GM12878 (cell line): ENCODE results near the gene ZNF454. TPM values are rescaled to one million over a fixed set of nuclear protein-coding genes. Genes with fewer than 3 reads are reported as not detected.

Experiments used
- ATAC-seq: fragments of 200-7000 bp; cut with Tn5 transposase; 3 replicates; pipeline ENCODE4 v1.9.1; 2020; ENCODE audit warnings: mild to moderate bottlenecking, moderate library complexity
- Bru-seq: library from RNA; stranded (reverse); fragments of 400-500 nt; gene quantifications from one replicate; lab custom pipeline; 2021; lab: Mats Ljungman, UMichigan
- BruChase-seq, 2 experiments: library from RNA; stranded (reverse); fragments of 400-500 nt; gene quantifications; one replicate each; lab custom pipeline; 2021; lab: Mats Ljungman, UMichigan
- BruUV-seq: library from RNA; stranded (reverse); fragments of 400-500 nt; replicated peaks from 2 replicates; lab custom pipeline; 2021; lab: Mats Ljungman, UMichigan
- CTCF ChIA-PET: fragments of 300-600 bp; sonication (Branson Sonifier 250); formaldehyde crosslinking; extraction: SDS; loops from one replicate; lab custom pipeline; 2021; ENCODE audit warnings: inconsistent platforms; lab: Yijun Ruan, JAX
- POLR2A ChIA-PET: fragments of 350-600 bp; formaldehyde crosslinking; extraction: SDS; loops from one replicate; lab custom pipeline; 2021; ENCODE audit warnings: inconsistent platforms; lab: Charles Lee
- RAD21 ChIA-PET: fragments of 300-600 bp; sonication (Branson Sonifier 250); formaldehyde crosslinking; loops from one replicate; lab custom pipeline; 2023; ENCODE audit warnings: antibody characterized with exemption; ENCODE audit not compliant: unreplicated experiment; lab: Charles Lee
- SMC1A ChIA-PET: fragments of 300-600 bp; sonication (Branson Sonifier 250); formaldehyde crosslinking; loops from one replicate; lab custom pipeline; 2023; ENCODE audit not compliant: unreplicated experiment, uncharacterized antibody; lab: Charles Lee
- DNase-seq: peaks from one replicate; pipeline ENCODE4 v3.0.0-alpha.2; 2011; ENCODE audit warnings: low read depth, low spot score
- FAIRE-seq: peaks from 3 replicates; lab custom pipeline; 2011; peaks lifted over from hg19 to GRCh38; lab: Jason Lieb, UNC
- H2AFZ ChIP-seq: 2 replicates; pipeline ENCODE4 v1.6.0; 2011; ENCODE audit warnings: low read depth, low read length, control low read depth; ENCODE audit not compliant: control insufficient read depth
- H3K27ac ChIP-seq: 2 replicates; pipeline ENCODE4 v1.5.1; 2011; ENCODE audit warnings: control low read depth; ENCODE audit not compliant: control insufficient read depth, insufficient read depth
- H3K27me3 ChIP-seq, 2 experiments: replicated peaks in 1 of 2; 2 replicates each; pipeline versions ENCODE4 v1.6.0 to v1.6.1; 2011; ENCODE audit warnings: low read length in 1 of 2; ENCODE audit not compliant: control insufficient read depth in 2 of 2, insufficient read depth in 2 of 2
- H3K36me3 ChIP-seq, 2 experiments: 2 replicates each; pipeline ENCODE4 v1.5.1; 2011; ENCODE audit warnings: low read length in 1 of 2; ENCODE audit not compliant: control insufficient read depth in 2 of 2, insufficient read depth in 2 of 2
- H3K4me1 ChIP-seq: 2 replicates; pipeline ENCODE4 v1.6.1; 2011; ENCODE audit warnings: mild to moderate bottlenecking, low read length, moderate library complexity, mixed read lengths; ENCODE audit not compliant: control insufficient read depth, insufficient read depth
- H3K4me2 ChIP-seq: 2 replicates; pipeline ENCODE4 v1.6.0; 2011; ENCODE audit warnings: control low read depth; ENCODE audit not compliant: control insufficient read depth, insufficient read depth
- H3K4me3 ChIP-seq: fragments of 200-600 bp; sonication (generic); 2 replicates; pipeline ENCODE4 v1.5.1; 2016
- H3K79me2 ChIP-seq: 2 replicates; pipeline ENCODE4 v1.6.0; 2011; ENCODE audit warnings: low read length; ENCODE audit not compliant: control insufficient read depth, insufficient read depth
- H3K9ac ChIP-seq: 2 replicates; pipeline ENCODE4 v1.8.0; 2011; ENCODE audit warnings: low read length, control low read depth, mixed read lengths; ENCODE audit not compliant: control insufficient read depth, insufficient read depth
- H3K9me3 ChIP-seq: replicated peaks from 3 replicates; pipeline ENCODE4 v1.5.1; 2011; ENCODE audit warnings: mild to moderate bottlenecking, low read length; ENCODE audit not compliant: control insufficient read depth, insufficient read depth
- H4K20me1 ChIP-seq: 2 replicates; pipeline ENCODE4 v1.6.0; 2011; ENCODE audit not compliant: control insufficient read depth, insufficient read depth
- BCL11A ChIP-seq: IDR thresholded peaks from 2 replicates; pipeline ENCODE4 v1.6.1; 2011; ENCODE audit warnings: low read depth, low read length
- CBX5 ChIP-seq: sonication (generic); IDR thresholded peaks from 2 replicates; pipeline ENCODE4 v1.6.1; 2016; ENCODE audit warnings: low read depth, moderate library complexity, mild to moderate bottlenecking, inconsistent platforms
- CEBPZ ChIP-seq: fragments of 150-350 bp; IDR thresholded peaks from 2 replicates; pipeline ENCODE4 v1.6.1; 2016; ENCODE audit warnings: low read depth, low read length
- IRF4 ChIP-seq: IDR thresholded peaks from 2 replicates; pipeline ENCODE4 v1.6.1; 2011; ENCODE audit warnings: low read depth, low read length
- JUNB ChIP-seq: IDR thresholded peaks from 2 replicates; pipeline ENCODE4 v1.6.1; 2016; ENCODE audit warnings: antibody characterized with exemption, mild to moderate bottlenecking
- LARP7 ChIP-seq: fragments of 450-650 bp; IDR thresholded peaks from 2 replicates; pipeline ENCODE4 v1.6.1; 2017; ENCODE audit warnings: mild to moderate bottlenecking
- MEF2A ChIP-seq: IDR thresholded peaks from 2 replicates; pipeline ENCODE4 v1.6.1; 2011; ENCODE audit warnings: low read depth, mild to moderate bottlenecking, low read length, moderate library complexity; ENCODE audit not compliant: insufficient read depth
- NR2C2 ChIP-seq: IDR thresholded peaks from 2 replicates; pipeline ENCODE4 v1.6.1; 2011; ENCODE audit warnings: borderline replicate concordance, low read depth; ENCODE audit not compliant: control insufficient read depth, insufficient read length
- PAX8 ChIP-seq: fragments of 450-650 bp; IDR thresholded peaks from 2 replicates; pipeline ENCODE4 v1.6.1; 2017; ENCODE audit warnings: mild to moderate bottlenecking, moderate library complexity
- SIN3A ChIP-seq: IDR thresholded peaks from 2 replicates; pipeline ENCODE4 v1.6.1; 2012; ENCODE audit warnings: low read depth, low read length, improper control_type of control experiment
- SMAD1 ChIP-seq: fragments of 450-650 bp; IDR thresholded peaks from 2 replicates; pipeline ENCODE4 v1.6.1; 2018; ENCODE audit warnings: mild to moderate bottlenecking, low read depth; ENCODE audit not compliant: partially characterized antibody
- SP1 ChIP-seq: IDR thresholded peaks from one replicate; pipeline ENCODE4 v1.6.1; 2011; ENCODE audit warnings: low read depth, low read length
- TBL1XR1 ChIP-seq: IDR thresholded peaks from 2 replicates; pipeline ENCODE4 v1.6.1; 2012; ENCODE audit warnings: low read depth, low read length, improper control_type of control experiment
- TCF7 ChIP-seq: IDR thresholded peaks from 2 replicates; pipeline ENCODE4 v1.6.1; 2014; ENCODE audit warnings: antibody characterized with exemption, borderline replicate concordance
- ZZZ3 ChIP-seq: IDR thresholded peaks from 2 replicates; pipeline ENCODE4 v1.6.1; 2011; ENCODE audit warnings: low read depth; ENCODE audit not compliant: control insufficient read depth, insufficient read length
- WGBS: methylation state at CpG from one replicate; pipeline ENCODE4 v1.1.6; 2016; ENCODE audit warnings: low lambda C conversion rate; ENCODE audit not compliant: insufficient replicate concordance, insufficient coverage; ENCODE audit errors: missing lambda C conversion rate; 5-methylcytosine and 5-hydroxymethylcytosine counted together
- in situ Hi-C: fragments of 300-500 bp; cut with MboI; formaldehyde crosslinking; loops from 9 replicates; pipeline ENCODE4 v1.14.3; 2018; ENCODE audit warnings: mixed read lengths
- intact Hi-C: fragments of 100-400 bp; cut with micrococcal nuclease; formaldehyde crosslinking; loops from one replicate; pipeline ENCODE4 v1.14.2; 2022; ENCODE audit not compliant: unreplicated experiment
- long read RNA-seq, 2 experiments: library from polyadenylated mRNA; unstranded; transcript quantifications; one replicate each; pipeline ENCODE4 v2.0.0, GENCODE V29; 2019 to 2020
- polyA minus RNA-seq, 3 experiments: library from RNA; depleted of rRNA, polyadenylated mRNA; stranded (reverse); fragments of >200 nt; gene quantifications; 2 replicates each; pipeline ENCODE4 v1.2.3, GENCODE V29; 2011
- polyA plus RNA-seq, 11 experiments: library from polyadenylated mRNA; depleted of rRNA in 4 of 11; unstranded in 6 of 11; stranded (reverse) in 5 of 11; fragments of >200 nt; fragmentation: Nextera tagmentation in 4 of 11; fragmentation: Illumina TruSeq in 1 of 11; extraction: Ambion mirVana in 4 of 11; extraction: Trizol in 1 of 11; gene quantifications; 1 replicate in 1 of 11; 2 replicates in 10 of 11; pipeline versions ENCODE4 v1.2.1 to v1.2.3, GENCODE V29; 2011 to 2016; ENCODE audit warnings: inconsistent platforms in 2 of 11, missing spikeins in 2 of 11, low read depth in 1 of 11
- total RNA-seq, 4 experiments: library from RNA; depleted of rRNA in 3 of 4; stranded (reverse); fragments of >200 nt in 3 of 4; fragmentation: Illumina TruSeq in 1 of 4; extraction: Trizol in 1 of 4; gene quantifications; 2 replicates each; pipeline versions ENCODE4 v1.2.1 to v1.2.3, GENCODE V29; 2013 to 2021
- TF ChIP-seq, protein P1 (sequence below): fragments of 450-650 bp; IDR thresholded peaks from 2 replicates; pipeline ENCODE4 v1.6.1; 2018; ENCODE audit warnings: borderline replicate concordance, mild to moderate bottlenecking; ENCODE audit not compliant: partially characterized antibody

The ZNF454 gene
- total RNA-seq (2013; cell fraction: nucleolus; rRNA removed): not detected in 2 replicates
- total RNA-seq (2014; rRNA removed): not detected in 2 replicates
- not detected in 2 replicates for total RNA-seq (2014; rRNA removed; fragmentation: Illumina TruSeq; extraction: Trizol)
- total RNA-seq (2021): not detected in 2 replicates
- polyA plus RNA-seq (2011; ENCODE audit: low read depth): not detected
- polyA plus RNA-seq (2011; rRNA removed): not detected in 2 replicates
- not detected in 2 replicates for polyA plus RNA-seq (2011; cell fraction: cytosol; rRNA removed)
- polyA plus RNA-seq (2011; cell fraction: nucleus; rRNA removed): not detected in 2 replicates
- polyA plus RNA-seq (2012): not detected in 2 replicates
- not detected in 2 replicates for polyA plus RNA-seq (2014; fragmentation: Illumina TruSeq; extraction: Trizol)
- polyA plus RNA-seq (2014; fragmentation: Nextera tagmentation; extraction: Ambion mirVana): not detected
- polyA plus RNA-seq (2014; rRNA removed): not detected in 2 replicates
- polyA plus RNA-seq (2016; fragmentation: Nextera tagmentation; extraction: Ambion mirVana): not detected
- polyA minus RNA-seq (2011; rRNA and poly(A)+ RNA removed): not detected in 2 replicates
- polyA minus RNA-seq (2011; cell fraction: cytosol; rRNA and poly(A)+ RNA removed): not detected in 2 replicates
- not detected in 2 replicates for polyA minus RNA-seq (2011; cell fraction: nucleus; rRNA and poly(A)+ RNA removed)
- Bru-seq, nascent RNA: not detected
- BruChase-seq, experiment 1, labeled RNA remaining after a 6-hour chase: percentile 10 among the genes with signal in this experiment
- percentile 10 among the genes with signal in this experiment for BruChase-seq, experiment 2, labeled RNA remaining after a 2-hour chase
- long read RNA-seq, experiment 1: 0 reads
- long read RNA-seq, experiment 2, partial matches to known transcripts: 0 of 1 reads
- long read RNA-seq, experiment 2, other reads (novel, unspliced or antisense): 1 of 1 reads

DNA sequence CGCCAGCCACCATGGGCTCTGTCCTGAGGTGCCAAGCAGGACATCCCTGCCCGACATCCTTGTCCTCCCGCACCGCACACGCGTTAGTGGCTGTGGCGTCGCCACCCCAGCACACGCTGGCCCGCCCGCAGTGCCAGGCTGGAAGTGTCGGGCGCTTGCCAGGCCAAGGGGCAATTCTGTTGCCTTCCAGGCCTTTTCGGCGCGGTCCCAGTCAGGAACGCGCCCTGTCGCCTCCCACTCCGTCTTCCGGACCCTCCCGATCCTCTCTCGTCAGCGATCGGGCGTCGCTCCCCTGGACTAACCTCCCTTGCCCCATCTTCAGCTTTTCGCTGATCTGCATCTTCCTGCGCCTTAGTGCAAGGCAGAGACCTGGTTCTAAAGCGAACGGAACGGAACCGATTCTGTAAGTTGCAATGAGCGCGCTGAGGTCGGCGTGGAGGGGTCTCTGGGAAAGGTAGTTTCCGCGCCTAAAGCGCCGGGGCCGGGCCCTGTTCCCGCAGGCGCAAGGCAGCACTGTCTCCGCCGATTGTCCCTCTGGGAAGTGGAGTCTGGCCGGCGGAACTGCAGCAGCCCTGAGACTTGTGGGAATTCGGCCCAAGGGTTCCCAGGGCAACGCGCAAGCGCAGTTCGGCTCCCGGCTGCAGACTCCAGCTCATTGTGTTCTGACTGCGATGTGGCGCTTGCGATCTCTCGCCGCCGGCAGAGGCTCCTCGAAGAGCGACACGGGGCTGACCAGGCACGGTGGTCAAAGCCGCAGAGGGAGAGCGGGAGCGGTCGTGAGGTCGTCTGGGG, at the start of gene ZNF454:
ZNF454 (plus strand) TSS at position 630 of the 792 bp plus-strand sequence. CDS start 1,594 bp downstream, outside the sequence.
- Histone ChIP-seq H3K36me3 (no peaks in the 10 kb centered on the region), H2AFZ (no peak within 1 kb of the TSS), H4K20me1 (no peaks in the 10 kb centered on the region), H3K27ac (no peak within 1 kb of the TSS), H3K4me1 (no peaks in the 10 kb centered on the region), H3K4me3 (no peak within 1 kb of the TSS), H3K9me3 (peaks cover 13% of the 10 kb centered on the region; the same call in 2 of the 3 replicates), H3K79me2 (no peaks in the 10 kb centered on the region), H3K4me2 (no peak within 1 kb of the TSS), H3K27me3 (no peaks in the 10 kb centered on the region), H3K9ac (no peak within 1 kb of the TSS)
- no peak for ATAC-seq
- FAIRE-seq: no peak
- in situ Hi-C loops (no loop called here), intact Hi-C loops (no loop called here)
- POLR2A ChIA-PET: no interaction called here
- no TSS peak for BruUV-seq
- CTCF ChIA-PET: no interaction called here
- RAD21 ChIA-PET: no interaction called here
- WGBS: 70% methylated on average over 67 of the region's 69 CpGs
- SMC1A ChIA-PET: no interaction called here
- no peak for DNase-seq
- no peak for TF ChIP-seq ZZZ3
- TF ChIP-seq NR2C2: no peak
- no peak for TF ChIP-seq IRF4
- no peak for TF ChIP-seq TBL1XR1
- no peak for TF ChIP-seq LARP7
- TF ChIP-seq, protein P1, sequence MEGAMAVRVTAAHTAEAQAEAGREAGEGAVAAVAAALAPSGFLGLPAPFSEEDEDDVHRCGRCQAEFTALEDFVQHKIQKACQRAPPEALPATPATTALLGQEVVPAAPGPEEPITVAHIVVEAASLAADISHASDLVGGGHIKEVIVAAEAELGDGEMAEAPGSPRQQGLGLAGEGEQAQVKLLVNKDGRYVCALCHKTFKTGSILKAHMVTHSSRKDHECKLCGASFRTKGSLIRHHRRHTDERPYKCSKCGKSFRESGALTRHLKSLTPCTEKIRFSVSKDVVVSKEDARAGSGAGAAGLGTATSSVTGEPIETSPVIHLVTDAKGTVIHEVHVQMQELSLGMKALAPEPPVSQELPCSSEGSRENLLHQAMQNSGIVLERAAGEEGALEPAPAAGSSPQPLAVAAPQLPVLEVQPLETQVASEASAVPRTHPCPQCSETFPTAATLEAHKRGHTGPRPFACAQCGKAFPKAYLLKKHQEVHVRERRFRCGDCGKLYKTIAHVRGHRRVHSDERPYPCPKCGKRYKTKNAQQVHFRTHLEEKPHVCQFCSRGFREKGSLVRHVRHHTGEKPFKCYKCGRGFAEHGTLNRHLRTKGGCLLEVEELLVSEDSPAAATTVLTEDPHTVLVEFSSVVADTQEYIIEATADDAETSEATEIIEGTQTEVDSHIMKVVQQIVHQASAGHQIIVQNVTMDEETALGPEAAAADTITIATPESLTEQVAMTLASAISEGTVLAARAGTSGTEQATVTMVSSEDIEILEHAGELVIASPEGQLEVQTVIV: no peak
- no peak for TF ChIP-seq SMAD1
- TF ChIP-seq CEBPZ: no peak
- TF ChIP-seq BCL11A: no peak
- no peak for TF ChIP-seq MEF2A
- no peak for TF ChIP-seq SIN3A
- TF ChIP-seq TCF7: no peak
- TF ChIP-seq CBX5: no peak
- no peak for TF ChIP-seq PAX8
- TF ChIP-seq JUNB: no peak
- TF ChIP-seq SP1: no peak
